ENCODE data around the gene SLC35G3.

The SLC35G3 gene

GRCh38 chr17:35222452-35222851 lies 28.3 kb upstream of the SLC35G3 start:
- TF ChIP-seq CTCF (IDR thresholded peaks at IDR 0.05; ENCODE audit: low read depth, low read length) = no peak
- no peak overlapping the region for H3K4me3 ChIP-seq (ENCODE audit: low read depth, low read length)

GRCh38 chr17:35218915-35219314 lies 24.7 kb upstream of the SLC35G3 start:
- TF ChIP-seq CTCF (IDR thresholded peaks at IDR 0.05; ENCODE audit: low read depth, low read length) = no peak
- no peak overlapping the region for H3K4me3 ChIP-seq (ENCODE audit: low read depth, low read length)

- no peak for TF ChIP-seq CTCF (IDR thresholded peaks at IDR 0.05; ENCODE audit: low read depth, low read length)
- H3K4me3 ChIP-seq (ENCODE audit: low read depth, low read length) = no peak overlapping the region
These were observed 22.9 kb upstream of the SLC35G3 start for GRCh38 chr17:35217107-35217506.

GRCh38 chr17:35214631-35215273 lies 20.6 kb upstream of the SLC35G3 start:
- no peak overlapping the region for H3K4me3 ChIP-seq (ENCODE audit: low read depth, low read length)
- no peak for TF ChIP-seq CTCF (IDR thresholded peaks at IDR 0.05; ENCODE audit: low read depth, low read length)

- TF ChIP-seq CTCF (IDR thresholded peaks at IDR 0.05; ENCODE audit: low read depth, low read length) = no peak
- no peak overlapping the region for H3K4me3 ChIP-seq (ENCODE audit: low read depth, low read length)
These were observed 20.0 kb upstream of the SLC35G3 start for GRCh38 chr17:35214192-35214591.

GRCh38 chr17:35213412-35213940 lies 19.3 kb upstream of the SLC35G3 start:
- H3K4me3 ChIP-seq (ENCODE audit: low read depth, low read length) = no peak overlapping the region
- no peak for TF ChIP-seq CTCF (IDR thresholded peaks at IDR 0.05; ENCODE audit: low read depth, low read length)

GRCh38 chr17:35212668-35213067 lies 18.5 kb upstream of the SLC35G3 start:
- no peak overlapping the region for H3K4me3 ChIP-seq (ENCODE audit: low read depth, low read length)
- TF ChIP-seq CTCF (IDR thresholded peaks at IDR 0.05; ENCODE audit: low read depth, low read length) = no peak

All from WI38 (cell line).